HL-60 (cell line): Measurements from ENCODE around the gene IFITM10.
A peak's percentile ranks its signal among the peaks of the same experiment; 100 is the strongest.

Experiments used
- DNase-seq, 2 experiments: peaks; one replicate each; pipeline ENCODE4 v3.0.0-alpha.2; 2010 to 2020; ENCODE audit warnings: low read depth in 1 of 2, low spot score in 1 of 2
- H3K27ac ChIP-seq: fragments of 250-450 bp; sonication (Bioruptor Pico); replicated peaks from 2 replicates; pipeline ENCODE4 v1.5.1; 2020; ENCODE audit warnings: mild to moderate bottlenecking, moderate library complexity
- H3K27me3 ChIP-seq: fragments of 250-450 bp; sonication (Bioruptor Pico); 2 replicates; pipeline ENCODE4 v1.5.1; 2021; ENCODE audit warnings: mild to moderate bottlenecking, moderate library complexity; ENCODE audit not compliant: insufficient read depth, poor library complexity, severe bottlenecking
- H3K4me3 ChIP-seq: replicated peaks from 2 replicates; pipeline ENCODE4 v1.5.1; 2011; ENCODE audit warnings: mild to moderate bottlenecking, control low read depth, low read length; ENCODE audit not compliant: insufficient read depth
- CTCF ChIP-seq: IDR thresholded peaks from one replicate; pipeline ENCODE4 v1.5.1; 2011; ENCODE audit warnings: low read length, control low read depth, inconsistent platforms; ENCODE audit not compliant: insufficient read depth
- GABPA ChIP-seq: IDR thresholded peaks from 2 replicates; pipeline ENCODE4 v1.6.1; 2012; ENCODE audit warnings: low read depth
- POLR2AphosphoS5 ChIP-seq: IDR thresholded peaks from 2 replicates; pipeline ENCODE4 v1.6.1; 2012; ENCODE audit warnings: low read depth
- REST ChIP-seq: IDR thresholded peaks from 2 replicates; pipeline ENCODE4 v1.6.1; 2012; ENCODE audit warnings: low read depth; ENCODE audit not compliant: insufficient replicate concordance
- SPI1 ChIP-seq: IDR thresholded peaks from 2 replicates; pipeline ENCODE4 v1.6.1; 2012; ENCODE audit warnings: low read depth, mild to moderate bottlenecking, borderline replicate concordance
- long read RNA-seq: library from polyadenylated mRNA; unstranded; transcript quantifications from one replicate; pipeline ENCODE4 v2.0.0, GENCODE V29; 2020

IFITM10 gene
- long read RNA-seq, partial matches to known transcripts = 0 of 1 reads
- long read RNA-seq, other reads (novel, unspliced or antisense) = 1 of 1 reads

GRCh38 chr11:1750481-1750839 is at the start of gene IFITM10:
IFITM10 (minus strand) TSS chr11:1750595; CDS start chr11:1750442, 153 bp downstream.
- H3K4me3 ChIP-seq = no peak within 1 kb of the TSS
- TF ChIP-seq GABPA (no peak), POLR2AphosphoS5 (peak; percentile 22; the same call in 1 of the 2 replicates)

GRCh38 chr11:1797391-1798125 is 47.2 kb upstream of the IFITM10 start:
- Histone ChIP-seq H3K4me3 (no peak overlapping the region), H3K27ac (no peak overlapping the region), H3K27me3 (no peaks in the 10 kb centered on the region)
- TF ChIP-seq CTCF = no peak
- TF ChIP-seq POLR2AphosphoS5 = no peak
- TF ChIP-seq REST = no peak
- TF ChIP-seq SPI1 = no peak
- no peak for TF ChIP-seq GABPA
- no peak for DNase-seq

More at GRCh38 chr11:1750481-1750839, at the start of gene IFITM10:
- DNase-seq = no peak
- H3K27ac ChIP-seq = no peak within 1 kb of the TSS
- peaks cover 12% of the 10 kb centered on the region for H3K27me3 ChIP-seq

GRCh38 chr11:1796413-1797011 is 46.1 kb upstream of the IFITM10 start:
- Histone ChIP-seq H3K27ac (no peak overlapping the region), H3K4me3 (no peak overlapping the region), H3K27me3 (no peaks in the 10 kb centered on the region)
- no peak for DNase-seq
- TF ChIP-seq GABPA = no peak
- TF ChIP-seq POLR2AphosphoS5 = no peak
- no peak for TF ChIP-seq SPI1
- no peak for TF ChIP-seq CTCF

- H3K27me3 ChIP-seq = no peaks in the 10 kb centered on the region
- H3K4me3 ChIP-seq = no peak overlapping the region
- no peak overlapping the region for H3K27ac ChIP-seq
- DNase-seq = no peak
- TF ChIP-seq GABPA = no peak
- TF ChIP-seq POLR2AphosphoS5 = no peak
- TF ChIP-seq CTCF = no peak
- no peak for TF ChIP-seq SPI1
- TF ChIP-seq REST = no peak
These were observed 42.7 kb upstream of the IFITM10 start for GRCh38 chr11:1793081-1793480.
